Measurements from ENCODE around the gene BNC2. TPM values are rescaled to one million over a fixed set of nuclear protein-coding genes. Genes with fewer than 3 reads are reported as not detected.

Gene BNC2
- total and polyA plus RNA-seq, 4 donors = 0.96 to 23.2 (median 9.7) TPM

GRCh38 chr9:16361118-16361517 is 509.4 kb downstream of the BNC2 start:
- DNase-seq = no peak
- Histone ChIP-seq H3K9ac (ENCODE audit: insufficient read depth in 1 of 2, low read length in 2 of 2) (no peak overlapping the region), H3K36me3 (ENCODE audit: control insufficient read depth in 4 of 4, insufficient read depth in 4 of 4, low read length in 4 of 4) (no peaks in the 10 kb centered on the region), H3K9me3 (ENCODE audit: control insufficient read depth in 4 of 4, insufficient read depth in 3 of 4, low read length in 3 of 4) (no peaks in the 10 kb centered on the region), H3K27me3 (ENCODE audit: control insufficient read depth in 3 of 3, insufficient read depth in 3 of 3, low read length in 2 of 3) (no peaks in the 10 kb centered on the region), H3K4me1 (ENCODE audit: control insufficient read depth in 5 of 5, insufficient read depth in 5 of 5, low read length in 5 of 5) (peaks cover 0 to 9% (median 0%) of the 10 kb centered on the region in 5 donors), H3K4me3 (no peak overlapping the region), H3K27ac (ENCODE audit: low read depth in 1 of 2, low read length in 1 of 2) (no peak overlapping the region)
- TF ChIP-seq CTCF (IDR thresholded peaks at IDR 0.05; ENCODE audit: control extremely low read depth, extremely low read depth) = no peak
- ATAC-seq (ENCODE audit: insufficient read depth, low FRiP score) = no peak
- WGBS, 2 donors = 58 to 75% methylated on average over 3 of the region's 3 CpGs

- Histone ChIP-seq H3K9me3 (ENCODE audit: control insufficient read depth in 4 of 4, insufficient read depth in 3 of 4, low read length in 3 of 4) (no peaks in the 10 kb centered on the region), H3K4me1 (ENCODE audit: control insufficient read depth in 5 of 5, insufficient read depth in 5 of 5, low read length in 5 of 5) (peaks cover 0 to 13% (median 0%) of the 10 kb centered on the region in 5 donors), H3K27me3 (ENCODE audit: control insufficient read depth in 3 of 3, insufficient read depth in 3 of 3, low read length in 2 of 3) (no peaks in the 10 kb centered on the region), H3K36me3 (ENCODE audit: control insufficient read depth in 4 of 4, insufficient read depth in 4 of 4, low read length in 4 of 4) (no peaks in the 10 kb centered on the region), H3K27ac (ENCODE audit: low read depth in 1 of 2, low read length in 1 of 2) (no peak overlapping the region), H3K9ac (ENCODE audit: insufficient read depth in 1 of 2, low read length in 2 of 2) (no peak overlapping the region), H3K4me3 (no peak overlapping the region)
- no peak for TF ChIP-seq CTCF (IDR thresholded peaks at IDR 0.05; ENCODE audit: control extremely low read depth, extremely low read depth)
- WGBS, 2 donors = 90 to 96% methylated on average over 3 of the region's 3 CpGs
- DNase-seq (no peak), ATAC-seq (ENCODE audit: insufficient read depth, low FRiP score) (no peak)
Observed at GRCh38 chr9:16360247-16360646, 510.2 kb downstream of the BNC2 start.

Small RNAs within 50 kb of the gene (small RNA-seq; reads per million reads assigned to genes)
- gene LSM1P1 (ENCODE audit: low replicate concordance) = not detected
